Head of caudate nucleus (tissue), 42 donors: ENCODE data around the gene SOX2.

Source experiments
- DNase-seq, 42 donors: peaks; one replicate each; pipeline versions ENCODE4 v3.0.0 to v3.0.0-alpha.2; 2020 to 2021; ENCODE audit warnings: mixed read lengths in 7 of 42
- intact Hi-C: fragments of 100-400 bp; cut with DNase I; formaldehyde crosslinking; loops from one replicate; pipeline ENCODE4 v1.15.0; 2022

Gene SOX2

GRCh38 chr3:181701096-181701495, 10.6 kb upstream of the SOX2 start:
- peak in 3 of 42 donors; percentile 6 to 48 (median 26) for DNase-seq
- intact Hi-C loops, result loop anchor here (5.0 kb wide), 4 partner anchors 139 to 916 kb away; no protein-coding TSS in a partner anchor

DNA sequence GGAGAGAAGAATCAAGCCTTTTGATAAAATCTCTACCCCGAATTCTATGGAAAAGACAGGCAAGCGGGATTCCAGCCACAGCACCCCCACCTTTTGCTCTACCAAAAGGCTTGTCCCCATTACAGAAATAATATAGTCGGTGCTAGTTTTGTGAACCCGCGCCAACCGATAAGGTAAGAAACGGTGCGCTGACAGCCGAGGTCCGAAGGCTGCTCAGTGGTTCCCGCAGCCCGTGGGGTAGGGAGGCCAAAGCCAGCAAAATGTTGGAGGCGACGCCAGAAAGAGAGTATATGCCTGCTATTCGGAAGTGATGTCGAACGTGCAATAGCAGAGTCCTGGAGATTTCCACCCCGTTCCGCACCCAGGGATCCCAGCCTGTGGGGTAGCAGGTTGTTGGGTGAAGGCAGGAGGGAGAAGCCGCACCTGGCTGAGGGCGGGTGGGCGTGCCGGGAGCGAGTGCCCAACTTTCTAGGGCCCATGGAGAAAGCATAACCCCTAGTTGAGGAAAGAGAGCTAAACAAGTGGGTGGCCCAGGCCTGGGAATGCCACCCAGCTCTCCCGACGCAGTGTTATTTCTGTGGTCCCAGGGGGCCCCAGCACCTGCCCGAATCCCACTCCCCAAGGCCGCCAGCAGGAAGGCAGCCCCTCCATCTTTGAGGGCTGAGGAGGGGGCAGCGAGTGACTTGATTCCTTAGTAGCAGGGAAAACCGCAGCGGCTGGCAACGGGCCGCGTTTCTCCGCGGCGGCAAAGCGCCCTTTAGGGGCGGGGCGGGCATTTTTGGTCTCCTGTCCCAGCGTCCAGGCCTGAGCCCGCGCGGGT, 7.9 kb upstream of the SOX2 start:
- intact Hi-C loops, result loop anchor here (5.0 kb wide), 4 partner anchors 142 to 913 kb away; no protein-coding TSS in a partner anchor
- peak in 41 of 42 donors; percentile 48 to 90 (median 76) for DNase-seq

DNA sequence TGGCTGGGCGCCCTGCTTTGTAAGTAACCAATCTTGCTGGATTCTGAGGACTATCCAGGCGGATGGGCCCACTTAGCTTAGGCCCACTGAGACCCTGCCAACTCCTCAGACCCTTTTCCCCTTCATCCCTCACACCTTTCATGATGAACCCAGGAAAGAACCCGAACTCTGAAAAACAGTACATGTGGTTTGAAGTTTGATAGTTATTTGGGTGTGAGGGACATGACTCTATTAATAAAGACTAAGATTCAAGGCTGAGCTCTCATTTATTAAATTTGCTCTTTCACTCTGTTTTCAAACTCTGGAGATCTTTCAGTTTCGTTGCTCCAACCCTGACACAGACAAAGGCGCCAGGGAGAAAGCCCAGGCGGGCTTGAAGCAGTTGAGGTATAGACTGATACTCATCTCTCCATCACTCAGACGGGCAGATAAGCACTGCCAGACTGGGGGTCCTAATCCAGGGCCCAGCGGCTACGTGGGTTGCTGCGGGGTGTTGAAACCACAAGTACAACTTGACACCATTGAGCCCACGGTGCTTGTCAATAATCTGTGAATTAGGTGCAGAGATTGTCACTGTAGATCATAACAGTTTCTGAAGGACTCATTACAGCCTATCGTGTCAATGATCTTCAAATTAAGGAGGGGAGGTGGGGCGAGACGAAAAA, 7.2 kb upstream of the SOX2 start:
- intact Hi-C loops, result loop anchor here (5.0 kb wide), 6 partner anchors 142 to 978 kb away; no protein-coding TSS in a partner anchor
- DNase-seq, result peak in 6 of 42 donors; percentile 23 to 63 (median 46)

GRCh38 chr3:181705086-181705480, 6.6 kb upstream of the SOX2 start:
- intact Hi-C loops, result loop anchor here (5.0 kb wide), 2 partner anchors 387 to 977 kb away; no protein-coding TSS in a partner anchor
- peak in 4 of 42 donors; percentile 32 to 65 (median 37) for DNase-seq

- DNase-seq, result no peak
- intact Hi-C loops, result loop anchor here (5.0 kb wide), 2 partner anchors 384 to 974 kb away; no protein-coding TSS in a partner anchor
Observed at GRCh38 chr3:181707980-181708379, 3.7 kb upstream of the SOX2 start.

GRCh38 chr3:181709537-181710279, 2.0 kb upstream of the SOX2 start:
- peak in 41 of 42 donors; percentile 72 to 95 (median 89) for DNase-seq

DNA sequence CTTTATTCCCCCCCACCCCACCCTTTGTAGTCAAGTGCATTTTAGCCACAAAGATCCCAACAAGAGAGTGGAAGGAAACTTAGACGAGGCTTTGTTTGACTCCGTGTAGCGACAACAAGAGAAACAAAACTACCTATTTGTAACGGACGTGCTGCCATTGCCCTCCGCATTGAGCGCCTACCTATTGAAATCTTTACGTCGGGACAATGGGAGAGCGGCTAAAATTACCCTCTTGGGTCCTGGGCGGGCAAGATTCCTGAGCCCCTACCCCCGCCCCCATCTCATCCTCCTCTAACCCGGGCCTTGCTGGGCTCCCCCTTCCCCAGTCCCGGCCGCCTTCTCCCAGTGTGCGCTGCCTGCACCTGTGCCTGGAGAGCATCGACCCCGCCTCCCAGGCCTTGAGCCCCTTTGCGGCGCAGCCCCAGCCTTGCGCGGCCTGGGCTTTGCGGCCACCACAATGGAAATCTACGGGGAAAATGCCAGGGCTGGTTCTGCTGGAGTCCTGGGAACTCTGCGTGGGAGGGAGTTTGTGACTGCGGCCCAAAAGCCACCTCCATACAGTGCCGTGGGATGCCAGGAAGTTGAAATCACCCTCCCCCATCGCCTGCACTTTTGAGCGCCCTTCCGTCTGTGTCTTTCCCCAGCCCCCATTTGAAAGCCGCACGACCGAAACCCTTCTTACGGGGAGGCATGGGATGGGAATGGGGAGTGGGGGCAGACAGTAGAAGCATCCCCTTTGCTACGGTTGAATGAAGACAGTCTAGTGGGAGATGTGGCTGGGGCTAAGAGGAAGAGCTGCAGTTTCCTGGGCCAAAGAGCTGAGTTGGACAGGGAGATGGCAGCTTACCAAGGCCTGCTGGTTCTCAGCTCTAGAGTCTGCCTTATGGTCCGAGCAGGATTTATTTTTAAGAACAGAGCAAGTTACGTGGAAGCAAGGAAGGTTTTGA, 1.1 kb upstream of the SOX2 start:
- DNase-seq, result peak in 13 of 42 donors; percentile 31 to 77 (median 49)
- intact Hi-C loops, result loop anchor here (5.0 kb wide), 1 partner anchor 547 kb away; no protein-coding TSS in a partner anchor

More at GRCh38 chr3:181709537-181710279, 2.0 kb upstream of the SOX2 start:
- intact Hi-C loops, result loop anchor here (5.0 kb wide), 3 partner anchors 383 to 973 kb away; no protein-coding TSS in a partner anchor

- intact Hi-C loops, result loop anchor here (5.0 kb wide), 1 partner anchor 545 kb away; no protein-coding TSS in a partner anchor
- peak in 3 of 42 donors; percentile 31 to 62 (median 44) for DNase-seq
Observed at GRCh38 chr3:181712226-181712552, 464 bp downstream of the SOX2 start.

DNA sequence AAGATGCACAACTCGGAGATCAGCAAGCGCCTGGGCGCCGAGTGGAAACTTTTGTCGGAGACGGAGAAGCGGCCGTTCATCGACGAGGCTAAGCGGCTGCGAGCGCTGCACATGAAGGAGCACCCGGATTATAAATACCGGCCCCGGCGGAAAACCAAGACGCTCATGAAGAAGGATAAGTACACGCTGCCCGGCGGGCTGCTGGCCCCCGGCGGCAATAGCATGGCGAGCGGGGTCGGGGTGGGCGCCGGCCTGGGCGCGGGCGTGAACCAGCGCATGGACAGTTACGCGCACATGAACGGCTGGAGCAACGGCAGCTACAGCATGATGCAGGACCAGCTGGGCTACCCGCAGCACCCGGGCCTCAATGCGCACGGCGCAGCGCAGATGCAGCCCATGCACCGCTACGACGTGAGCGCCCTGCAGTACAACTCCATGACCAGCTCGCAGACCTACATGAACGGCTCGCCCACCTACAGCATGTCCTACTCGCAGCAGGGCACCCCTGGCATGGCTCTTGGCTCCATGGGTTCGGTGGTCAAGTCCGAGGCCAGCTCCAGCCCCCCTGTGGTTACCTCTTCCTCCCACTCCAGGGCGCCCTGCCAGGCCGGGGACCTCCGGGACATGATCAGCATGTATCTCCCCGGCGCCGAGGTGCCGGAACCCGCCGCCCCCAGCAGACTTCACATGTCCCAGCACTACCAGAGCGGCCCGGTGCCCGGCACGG, 991 bp downstream of the SOX2 start:
- DNase-seq, result peak in 23 of 42 donors; percentile 24 to 81 (median 51)
- intact Hi-C loops, result loop anchor here (5.0 kb wide), 1 partner anchor 545 kb away; no protein-coding TSS in a partner anchor

DNA sequence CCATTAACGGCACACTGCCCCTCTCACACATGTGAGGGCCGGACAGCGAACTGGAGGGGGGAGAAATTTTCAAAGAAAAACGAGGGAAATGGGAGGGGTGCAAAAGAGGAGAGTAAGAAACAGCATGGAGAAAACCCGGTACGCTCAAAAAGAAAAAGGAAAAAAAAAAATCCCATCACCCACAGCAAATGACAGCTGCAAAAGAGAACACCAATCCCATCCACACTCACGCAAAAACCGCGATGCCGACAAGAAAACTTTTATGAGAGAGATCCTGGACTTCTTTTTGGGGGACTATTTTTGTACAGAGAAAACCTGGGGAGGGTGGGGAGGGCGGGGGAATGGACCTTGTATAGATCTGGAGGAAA, 1.5 kb downstream of the SOX2 start:
- peak in 2 of 42 donors; percentile 25 for DNase-seq
- intact Hi-C loops, result loop anchor here (5.0 kb wide), 1 partner anchor 544 kb away; no protein-coding TSS in a partner anchor

DNA sequence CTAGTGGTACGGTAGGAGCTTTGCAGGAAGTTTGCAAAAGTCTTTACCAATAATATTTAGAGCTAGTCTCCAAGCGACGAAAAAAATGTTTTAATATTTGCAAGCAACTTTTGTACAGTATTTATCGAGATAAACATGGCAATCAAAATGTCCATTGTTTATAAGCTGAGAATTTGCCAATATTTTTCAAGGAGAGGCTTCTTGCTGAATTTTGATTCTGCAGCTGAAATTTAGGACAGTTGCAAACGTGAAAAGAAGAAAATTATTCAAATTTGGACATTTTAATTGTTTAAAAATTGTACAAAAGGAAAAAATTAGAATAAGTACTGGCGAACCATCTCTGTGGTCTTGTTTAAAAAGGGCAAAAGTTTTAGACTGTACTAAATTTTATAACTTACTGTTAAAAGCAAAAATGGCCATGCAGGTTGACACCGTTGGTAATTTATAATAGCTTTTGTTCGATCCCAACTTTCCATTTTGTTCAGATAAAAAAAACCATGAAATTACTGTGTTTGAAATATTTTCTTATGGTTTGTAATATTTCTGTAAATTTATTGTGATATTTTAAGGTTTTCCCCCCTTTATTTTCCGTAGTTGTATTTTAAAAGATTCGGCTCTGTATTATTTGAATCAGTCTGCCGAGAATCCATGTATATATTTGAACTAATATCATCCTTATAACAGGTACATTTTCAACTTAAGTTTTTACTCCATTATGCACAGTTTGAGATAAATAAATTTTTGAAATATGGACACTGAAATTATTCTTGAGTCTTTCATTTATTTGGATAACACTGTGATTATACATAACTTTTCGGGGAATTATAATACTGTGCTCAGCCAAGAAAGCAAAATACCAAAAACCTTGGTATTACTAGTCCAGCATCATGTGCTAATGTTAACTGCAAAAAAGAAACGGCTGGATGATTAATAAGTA, 2.2 kb downstream of the SOX2 start:
- intact Hi-C loops, result loop anchor here (5.0 kb wide), 1 partner anchor 543 kb away; no protein-coding TSS in a partner anchor
- no peak for DNase-seq

GRCh38 chr3:181715571-181716340, 4.0 kb downstream of the SOX2 start:
- peak in 2 of 42 donors; percentile 29 to 56 for DNase-seq
- intact Hi-C loops, result no loop called here

DNA sequence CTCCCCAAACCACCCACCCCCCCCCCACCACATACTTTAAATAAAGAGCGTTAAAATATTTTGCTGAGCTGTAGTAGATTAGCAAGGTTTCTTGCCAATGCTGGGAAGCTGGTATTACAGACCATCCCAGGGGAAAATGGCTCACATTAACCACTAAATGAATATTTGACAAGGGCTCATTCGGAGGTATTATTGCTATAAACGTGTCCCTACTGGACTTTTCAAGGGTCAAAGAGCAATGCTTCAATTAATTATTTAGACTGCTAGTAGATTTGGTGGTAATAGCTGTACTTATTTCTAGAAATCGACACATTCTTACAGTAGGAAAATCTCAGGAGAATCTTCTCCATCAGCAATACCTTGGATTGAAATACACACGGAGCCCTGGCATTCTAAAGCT, 5.2 kb downstream of the SOX2 start:
- intact Hi-C loops, result no loop called here
- no peak for DNase-seq

DNA sequence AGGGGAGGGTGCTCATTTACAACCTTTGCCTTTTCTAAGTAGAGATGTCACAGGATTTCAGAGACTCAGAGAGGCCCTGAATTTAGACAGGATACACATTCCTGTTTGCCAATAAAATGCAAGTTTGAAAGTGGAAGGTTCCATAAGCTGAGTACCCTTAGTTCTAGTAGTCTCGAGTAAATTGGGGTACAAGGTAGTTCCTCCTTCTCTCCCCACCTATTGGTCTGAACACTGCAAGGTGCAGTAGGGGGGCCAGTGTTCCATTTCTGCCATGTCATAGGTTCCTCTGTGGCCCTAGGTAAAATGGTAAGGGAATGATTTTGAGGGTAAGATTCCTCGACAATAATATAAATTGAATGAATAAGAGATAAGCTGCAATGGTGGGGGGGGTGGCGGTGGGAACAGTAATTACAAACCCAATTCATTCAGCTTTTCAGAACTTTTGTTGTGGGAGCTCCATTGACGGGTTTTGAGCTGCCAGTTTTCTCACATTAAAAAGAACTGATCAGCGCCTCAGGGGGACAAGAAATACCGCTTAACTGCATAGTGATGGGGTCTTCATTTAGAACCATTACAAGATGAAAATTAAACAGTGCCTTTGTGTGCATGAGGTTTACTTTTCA, 5.9 kb downstream of the SOX2 start:
- intact Hi-C loops, result no loop called here
- peak in 2 of 42 donors; percentile 27 to 57 for DNase-seq

- DNase-seq, result peak in 1 of 42 donors; percentile 43
- intact Hi-C loops, result no loop called here
Observed at GRCh38 chr3:181718369-181718768, 6.6 kb downstream of the SOX2 start.
